ENCODE results near the gene ENO4.

- TF ChIP-seq POLR2A (IDR thresholded peaks at IDR 0.05) (no peak), CTCF (IDR thresholded peaks at IDR 0.05) (no peak), POLR2AphosphoS5 (IDR thresholded peaks at IDR 0.05) (no peak)
Observed at GRCh38 chr10:116852246-116852645, 2.9 kb downstream of the ENO4 start.
